A549 (cell line): ENCODE data around the gene LMOD1. TPM values are rescaled to one million over a fixed set of nuclear protein-coding genes. Genes with fewer than 3 reads are reported as not detected.

ENCODE experiments used
- ATAC-seq, 2 experiments: fragments of 200-7000 bp in 1 of 2; fragments of >200 bp in 1 of 2; cut with Nextera tagmentation in 1 of 2; cut with Tn5 transposase in 1 of 2; 3 replicates each; pipeline versions ENCODE4 v1.8.0 to v1.9.1; 2018 to 2020; ENCODE audit warnings: mild to moderate bottlenecking in 1 of 2, moderate library complexity in 1 of 2
- CTCF ChIA-PET: fragments of 300-600 bp; sonication (Branson Sonifier 250); formaldehyde crosslinking; extraction: SDS; loops from one replicate; lab custom pipeline; 2021; ENCODE audit warnings: antibody characterized with exemption, inconsistent platforms; lab: Yijun Ruan, JAX
- POLR2A ChIA-PET: fragments of 350-600 bp; formaldehyde crosslinking; extraction: SDS; loops from one replicate; lab custom pipeline; 2021; ENCODE audit warnings: antibody characterized with exemption, inconsistent platforms; lab: Yijun Ruan, JAX
- DNase-seq, 2 experiments: peaks; one replicate each; pipeline versions ENCODE4 v3.0.0 to v3.0.0-alpha.2; 2011 to 2016; ENCODE audit warnings: low read depth in 1 of 2, low spot score in 1 of 2
- FAIRE-seq: peaks from 2 replicates; lab custom pipeline; 2011; peaks lifted over from hg19 to GRCh38; lab: Jason Lieb, UNC
- H3K27ac ChIP-seq, 2 experiments: fragments of >200 bp; sonication (Bioruptor Twin); formaldehyde crosslinking; 3 replicates each; pipeline ENCODE4 v1.5.1; 2016 to 2017
- H3K4me1 ChIP-seq: fragments of >200 bp; sonication (Bioruptor Twin); formaldehyde crosslinking; 3 replicates; pipeline ENCODE4 v1.6.1; 2016
- H3K4me2 ChIP-seq: fragments of >200 bp; sonication (Bioruptor Twin); formaldehyde crosslinking; 3 replicates; pipeline ENCODE4 v1.6.1; 2016
- H3K4me3 ChIP-seq: fragments of >200 bp; sonication (Bioruptor Twin); formaldehyde crosslinking; 3 replicates; pipeline ENCODE4 v1.5.1; 2016
- H3K9me3 ChIP-seq: fragments of >200 bp; sonication (Bioruptor Twin); formaldehyde crosslinking; 3 replicates; pipeline ENCODE4 v1.6.1; 2016
- CBX2 ChIP-seq: fragments of 200-600 bp; sonication (generic); IDR thresholded peaks from 2 replicates; pipeline ENCODE4 v1.6.1; 2016; ENCODE audit warnings: low read depth, mild to moderate bottlenecking, borderline replicate concordance
- CBX8 ChIP-seq: fragments of 200-600 bp; sonication (generic); IDR thresholded peaks from 2 replicates; pipeline ENCODE4 v1.6.1; 2016
- EHMT2 ChIP-seq: fragments of 200-600 bp; sonication (generic); IDR thresholded peaks from 2 replicates; pipeline ENCODE4 v1.6.1; 2016; ENCODE audit warnings: antibody characterized with exemption, low read depth, mild to moderate bottlenecking, moderate library complexity
- EP300 ChIP-seq, 2 experiments: fragments of >200 bp; sonication (Bioruptor Twin); formaldehyde crosslinking; IDR thresholded peaks; 2 replicates in 1 of 2; 3 replicates in 1 of 2; pipeline ENCODE4 v1.6.1; 2016 to 2017
- ESRRA ChIP-seq: fragments of 150-350 bp; IDR thresholded peaks from 2 replicates; pipeline ENCODE4 v1.6.1; 2014; ENCODE audit warnings: mild to moderate bottlenecking, low read length, borderline replicate concordance
- FOSL2 ChIP-seq, 2 experiments: fragments of 450-650 bp in 1 of 2; fragments of >200 bp in 1 of 2; sonication (Bioruptor Twin) in 1 of 2; formaldehyde crosslinking; IDR thresholded peaks; 2 replicates each; pipeline versions ENCODE4 v1.5.0 to v1.6.1; 2016 to 2020; ENCODE audit warnings: mild to moderate bottlenecking in 1 of 2, moderate library complexity in 1 of 2
- GATA3 ChIP-seq: IDR thresholded peaks from 2 replicates; pipeline ENCODE4 v1.6.1; 2012; ENCODE audit warnings: borderline replicate concordance
- HDAC2 ChIP-seq: fragments of 200-600 bp; sonication (generic); IDR thresholded peaks from 2 replicates; pipeline ENCODE4 v1.6.1; 2016
- HES2 ChIP-seq: fragments of >200 bp; sonication (Bioruptor Twin); formaldehyde crosslinking; IDR thresholded peaks from 2 replicates; pipeline ENCODE4 v1.6.1; 2016
- HMGXB4 ChIP-seq: fragments of 250-450 bp; sonication (Bioruptor Pico); IDR thresholded peaks from 2 replicates; pipeline ENCODE4 v1.5.0; 2021; ENCODE audit warnings: mild to moderate bottlenecking, moderate library complexity, borderline replicate concordance
- HOXA7 ChIP-seq: fragments of 250-450 bp; sonication (Bioruptor Pico); IDR thresholded peaks from 2 replicates; pipeline ENCODE4 v1.5.0; 2020; ENCODE audit warnings: mild to moderate bottlenecking, moderate library complexity
- HOXB5 ChIP-seq: fragments of 250-450 bp; sonication (Bioruptor Pico); IDR thresholded peaks from 2 replicates; pipeline ENCODE4 v1.5.0; 2020; ENCODE audit warnings: mild to moderate bottlenecking, moderate library complexity
- JUNB ChIP-seq: fragments of >200 bp; sonication (Bioruptor Twin); formaldehyde crosslinking; IDR thresholded peaks from 2 replicates; pipeline ENCODE4 v1.6.1; 2016
- KDM5A ChIP-seq: fragments of 200-600 bp; sonication (generic); IDR thresholded peaks from 2 replicates; pipeline ENCODE4 v1.6.1; 2016; ENCODE audit warnings: antibody characterized with exemption, mild to moderate bottlenecking
- MAFK ChIP-seq: fragments of 450-650 bp; IDR thresholded peaks from 2 replicates; pipeline ENCODE4 v1.6.1; 2014; ENCODE audit not compliant: partially characterized antibody
- MAX ChIP-seq: IDR thresholded peaks from 2 replicates; pipeline ENCODE4 v1.6.1; 2012
- MAZ ChIP-seq: fragments of 150-350 bp; IDR thresholded peaks from 2 replicates; pipeline ENCODE4 v1.6.1; 2014; ENCODE audit warnings: antibody characterized with exemption, low read depth, low read length, borderline replicate concordance
- NFE2L2 ChIP-seq: fragments of 150-350 bp; conservative IDR thresholded peaks from 2 replicates; pipeline ENCODE4 v1.6.1; 2014; ENCODE audit warnings: low read length
- PBX3 ChIP-seq: IDR thresholded peaks from 2 replicates; pipeline ENCODE4 v1.6.1; 2012
- PHF8 ChIP-seq: fragments of 200-600 bp; sonication (generic); IDR thresholded peaks from 2 replicates; pipeline ENCODE4 v1.6.1; 2016; ENCODE audit warnings: low read depth, mild to moderate bottlenecking, antibody characterized with exemption, moderate library complexity, borderline replicate concordance
- POLR2A ChIP-seq: IDR thresholded peaks from 2 replicates; pipeline ENCODE4 v1.6.1; 2012; ENCODE audit warnings: mild to moderate bottlenecking, low read length
- POLR2AphosphoS2 ChIP-seq: conservative IDR thresholded peaks from 2 replicates; pipeline ENCODE4 v1.6.1; 2012; ENCODE audit warnings: low read length, improper control_type of control experiment, inconsistent platforms
- RARB ChIP-seq: fragments of 250-450 bp; sonication (Bioruptor Pico); IDR thresholded peaks from 2 replicates; pipeline ENCODE4 v1.8.0; 2021; ENCODE audit warnings: mild to moderate bottlenecking, moderate library complexity
- RFX5 ChIP-seq: fragments of 450-650 bp; IDR thresholded peaks from 2 replicates; pipeline ENCODE4 v1.7.1; 2014; ENCODE audit warnings: antibody characterized with exemption, mild to moderate bottlenecking, moderate library complexity
- RNF2 ChIP-seq: fragments of 200-600 bp; sonication (generic); IDR thresholded peaks from 2 replicates; pipeline ENCODE4 v1.6.1; 2016; ENCODE audit warnings: low read depth, mild to moderate bottlenecking, antibody characterized with exemption, moderate library complexity, borderline replicate concordance
- ZC3H11A ChIP-seq: fragments of 450-650 bp; IDR thresholded peaks from 2 replicates; pipeline ENCODE4 v1.6.1; 2014; ENCODE audit warnings: antibody characterized with exemption, mild to moderate bottlenecking
- ZFP36 ChIP-seq: fragments of 450-650 bp; IDR thresholded peaks from 2 replicates; pipeline ENCODE4 v1.6.1; 2014; ENCODE audit warnings: borderline replicate concordance; ENCODE audit not compliant: partially characterized antibody
- ZSCAN20 ChIP-seq: fragments of 250-450 bp; sonication (Bioruptor Pico); IDR thresholded peaks from 2 replicates; pipeline ENCODE4 v1.8.0; 2022; ENCODE audit warnings: mild to moderate bottlenecking, moderate library complexity
- WGBS: methylation state at CpG from one replicate; pipeline ENCODE4 v1.1.6; 2017; ENCODE audit errors: missing lambda C conversion rate; 5-methylcytosine and 5-hydroxymethylcytosine counted together
- polyA plus RNA-seq, 4 experiments: library from polyadenylated mRNA; depleted of rRNA in 3 of 4; stranded (reverse); fragments of >200 nt; fragmentation: RNase III in 1 of 4; extraction: RNeasy Plus Mini Kit Qiagen cat#74134 plus additional on column Dnase treatment in 1 of 4; gene quantifications; 2 replicates in 3 of 4; 3 replicates in 1 of 4; pipeline ENCODE4 v1.2.3, GENCODE V29; 2011 to 2017

The LMOD1 gene
- polyA plus RNA-seq, 2 of the 4 experiments (the other 2 are of a cell fraction), result not detected

- DNase-seq (no peak), FAIRE-seq (no peak), ATAC-seq (no peak)
- H3K4me1 ChIP-seq, result peaks cover 12% of the 10 kb centered on the region; the same call in 2 of the 3 replicates
- H3K4me3 ChIP-seq, result no peak overlapping the region
- 90% methylated on average over 5 of the region's 5 CpGs for WGBS
- CTCF ChIA-PET, result interaction anchor here (0.6 to 12.2 kb wide), 5 partner anchors 9 to 80 kb away, joined by 4 to 124 read pairs (median 4); no protein-coding TSS in a partner anchor
- no peaks in the 10 kb centered on the region for H3K9me3 ChIP-seq
- POLR2A ChIA-PET, result no interaction called here
- TF ChIP-seq FOSL2 (IDR thresholded peaks at IDR 0.05), result no peak
- TF ChIP-seq FOSL2 (CRISPR knock-in tag; IDR thresholded peaks at IDR 0.05), result no peak
- TF ChIP-seq PBX3, result no peak
- TF ChIP-seq MAFK, result no peak
- no peak overlapping the region for H3K27ac ChIP-seq
- H3K4me2 ChIP-seq, result no peak overlapping the region
Measured at GRCh38 chr1:201958348-201958747, 12.0 kb upstream of the LMOD1 start.

GRCh38 chr1:201955729-201956143, 9.4 kb upstream of the LMOD1 start:
- H3K4me1 ChIP-seq, result peaks cover 12% of the 10 kb centered on the region; the same call in 2 of the 3 replicates
- FAIRE-seq (no peak), DNase-seq (peak in 1 of 2 experiments; percentile 38), ATAC-seq (peak; percentile 76 to 79)
- no peaks in the 10 kb centered on the region for H3K9me3 ChIP-seq
- ChIA-PET CTCF (interaction anchor here (0.6 to 12.2 kb wide), 7 partner anchors 11 to 180 kb away, joined by 3 to 124 read pairs (median 4); partner anchors contain the start of gene LMOD1), POLR2A (interaction anchor here (0.8 to 1.8 kb wide), 9 partner anchors 8 to 78 kb away, joined by 3 to 16 read pairs (median 7); partner anchors contain the start of genes LMOD1 and RNPEP)
- TF ChIP-seq KDM5A (peak; percentile 85), PHF8 (0 out of 2 replicates have a peak, but pooled peaks have one; percentile 6), EHMT2 (no peak)
- peak overlapping the region; percentile 88 for H3K4me2 ChIP-seq
- H3K27ac ChIP-seq, result peak overlapping the region; percentile 91 to 93
- peak overlapping the region; percentile 96 for H3K4me3 ChIP-seq
- WGBS, result under 1% methylated on average over 17 of the region's 17 CpGs

GRCh38 chr1:201955009-201955728, 8.8 kb upstream of the LMOD1 start, which contains the start of gene TIMM17A:
Gene TIMM17A (plus strand): TSS chr1:201955503. CDS start chr1:201955527, 24 bp downstream.
- peak; percentile 93 to 98 for DNase-seq
- Histone ChIP-seq H3K4me2 (peak within 1 kb of the TSS; percentile 88), H3K9me3 (no peaks in the 10 kb centered on the region), H3K27ac (peak within 1 kb of the TSS; percentile 91 to 93), H3K4me3 (peak within 1 kb of the TSS; percentile 96), H3K4me1 (peaks cover 12% of the 10 kb centered on the region; the same call in 2 of the 3 replicates)
- ChIA-PET CTCF (interaction anchor here (0.6 to 12.2 kb wide), 12 partner anchors 8 to 180 kb away, joined by 3 to 124 read pairs (median 4); partner anchors contain the start of genes LMOD1 and RNPEP), POLR2A (interaction anchor here (0.6 to 1.8 kb wide), 11 partner anchors 8 to 85 kb away, joined by 3 to 16 read pairs (median 6); partner anchors contain the start of genes LMOD1 and RNPEP)
- FAIRE-seq, result peak; percentile 95
- peak; percentile 100 for ATAC-seq
- under 1% methylated on average over 43 of the region's 43 CpGs for WGBS
- TF ChIP-seq MAFK (no peak), NFE2L2 (no peak), HOXA7 (CRISPR knock-in tag) (no peak), HDAC2 (no peak), RFX5 (no peak; the same call in 1 of the 2 replicates), ZFP36 (no peak), EHMT2 (no peak), PHF8 (peak; percentile 74), CBX2 (no peak), POLR2AphosphoS2 (no peak), HMGXB4 (CRISPR knock-in tag) (no peak), MAZ (no peak), CBX8 (no peak), GATA3 (peak; percentile 30; the same call in 1 of the 2 replicates), HES2 (no peak), HOXB5 (CRISPR knock-in tag) (no peak), POLR2A (peak; percentile 83), PBX3 (no peak), ZC3H11A (no peak), RNF2 (no peak), KDM5A (peak; percentile 96), JUNB (no peak), MAX (peak; percentile 92), RARB (CRISPR knock-in tag) (no peak), EP300 (IDR thresholded peaks at IDR 0.05) (no peak), ZSCAN20 (no peak), ESRRA (peak; percentile 39; the same call in 1 of the 2 replicates)
